ENCODE data around the gene TMEM131L. TPM values are rescaled to one million over a fixed set of nuclear protein-coding genes. Genes with fewer than 3 reads are reported as not detected.

Gene TMEM131L
- total and polyA plus RNA-seq, 4 donors, result 4.9 to 41.3 (median 12.9) TPM

DNA sequence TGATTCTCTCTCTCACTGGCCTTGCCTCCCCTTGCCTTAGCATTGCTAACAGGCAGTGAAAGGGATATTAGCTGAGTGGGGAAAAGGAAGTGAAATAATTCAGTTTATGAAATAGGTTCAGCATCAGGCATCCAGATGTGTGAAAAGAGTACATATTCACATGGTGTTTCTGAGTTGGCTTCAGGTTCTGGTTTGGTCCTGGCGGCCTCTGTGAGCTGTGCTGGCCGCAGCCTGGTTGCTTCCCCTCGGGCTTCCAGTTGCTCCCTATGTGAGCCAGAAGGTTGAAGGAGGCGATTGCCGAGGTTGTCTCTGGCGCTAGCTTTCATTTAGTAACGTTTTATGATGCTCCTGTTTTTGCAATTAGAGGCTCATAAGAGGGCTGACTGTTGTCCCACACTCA, 118.9 kb downstream of the TMEM131L start:
- peaks cover 2 to 69% (median 37%) of the 10 kb centered on the region in 4 donors for H3K36me3 ChIP-seq (ENCODE audit: control insufficient read depth in 4 of 4, insufficient read depth in 3 of 4, low read depth in 1 of 4, low read length in 3 of 4)
- WGBS, result 92% methylated on average over 7 of the region's 7 CpGs
- DNase-seq (ENCODE audit: low spot score), result no peak

More for the DNA sequence above, 118.9 kb downstream of the TMEM131L start:
- H3K27me3 ChIP-seq (ENCODE audit: control insufficient read depth in 4 of 4, insufficient read depth in 4 of 4, low read length in 3 of 4), result no peaks in the 10 kb centered on the region
- no peak overlapping the region for H3K4me3 ChIP-seq (ENCODE audit: low read depth in 1 of 3, low read length in 3 of 3)
- no peak overlapping the region for H3K27ac ChIP-seq (ENCODE audit: low read depth in 1 of 2, low read length in 2 of 2)
- no peak for TF ChIP-seq HNF4A (conservative IDR thresholded peaks at IDR 0.05)
- TF ChIP-seq, protein P1, sequence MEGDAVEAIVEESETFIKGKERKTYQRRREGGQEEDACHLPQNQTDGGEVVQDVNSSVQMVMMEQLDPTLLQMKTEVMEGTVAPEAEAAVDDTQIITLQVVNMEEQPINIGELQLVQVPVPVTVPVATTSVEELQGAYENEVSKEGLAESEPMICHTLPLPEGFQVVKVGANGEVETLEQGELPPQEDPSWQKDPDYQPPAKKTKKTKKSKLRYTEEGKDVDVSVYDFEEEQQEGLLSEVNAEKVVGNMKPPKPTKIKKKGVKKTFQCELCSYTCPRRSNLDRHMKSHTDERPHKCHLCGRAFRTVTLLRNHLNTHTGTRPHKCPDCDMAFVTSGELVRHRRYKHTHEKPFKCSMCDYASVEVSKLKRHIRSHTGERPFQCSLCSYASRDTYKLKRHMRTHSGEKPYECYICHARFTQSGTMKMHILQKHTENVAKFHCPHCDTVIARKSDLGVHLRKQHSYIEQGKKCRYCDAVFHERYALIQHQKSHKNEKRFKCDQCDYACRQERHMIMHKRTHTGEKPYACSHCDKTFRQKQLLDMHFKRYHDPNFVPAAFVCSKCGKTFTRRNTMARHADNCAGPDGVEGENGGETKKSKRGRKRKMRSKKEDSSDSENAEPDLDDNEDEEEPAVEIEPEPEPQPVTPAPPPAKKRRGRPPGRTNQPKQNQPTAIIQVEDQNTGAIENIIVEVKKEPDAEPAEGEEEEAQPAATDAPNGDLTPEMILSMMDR (IDR thresholded peaks at IDR 0.05; ENCODE audit: low read depth, low read length, missing input control), result no peak
- no peak for TF ChIP-seq REST (IDR thresholded peaks at IDR 0.05)
- no peak for TF ChIP-seq FOXA1 (IDR thresholded peaks at IDR 0.05)
- TF ChIP-seq TAF1 (conservative IDR thresholded peaks at IDR 0.05), result no peak
- TF ChIP-seq EGR1 (IDR thresholded peaks at IDR 0.05; ENCODE audit: low read depth in 2 of 2), result no peak
- no peak for TF ChIP-seq RAD21 (IDR thresholded peaks at IDR 0.05)
- TF ChIP-seq JUND (IDR thresholded peaks at IDR 0.05), result no peak
- TF ChIP-seq, protein P2, sequence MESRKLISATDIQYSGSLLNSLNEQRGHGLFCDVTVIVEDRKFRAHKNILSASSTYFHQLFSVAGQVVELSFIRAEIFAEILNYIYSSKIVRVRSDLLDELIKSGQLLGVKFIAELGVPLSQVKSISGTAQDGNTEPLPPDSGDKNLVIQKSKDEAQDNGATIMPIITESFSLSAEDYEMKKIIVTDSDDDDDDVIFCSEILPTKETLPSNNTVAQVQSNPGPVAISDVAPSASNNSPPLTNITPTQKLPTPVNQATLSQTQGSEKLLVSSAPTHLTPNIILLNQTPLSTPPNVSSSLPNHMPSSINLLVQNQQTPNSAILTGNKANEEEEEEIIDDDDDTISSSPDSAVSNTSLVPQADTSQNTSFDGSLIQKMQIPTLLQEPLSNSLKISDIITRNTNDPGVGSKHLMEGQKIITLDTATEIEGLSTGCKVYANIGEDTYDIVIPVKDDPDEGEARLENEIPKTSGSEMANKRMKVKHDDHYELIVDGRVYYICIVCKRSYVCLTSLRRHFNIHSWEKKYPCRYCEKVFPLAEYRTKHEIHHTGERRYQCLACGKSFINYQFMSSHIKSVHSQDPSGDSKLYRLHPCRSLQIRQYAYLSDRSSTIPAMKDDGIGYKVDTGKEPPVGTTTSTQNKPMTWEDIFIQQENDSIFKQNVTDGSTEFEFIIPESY (IDR thresholded peaks at IDR 0.05), result no peak
- TF ChIP-seq HNF4G (IDR thresholded peaks at IDR 0.05), result no peak
- TF ChIP-seq NR2F2 (IDR thresholded peaks at IDR 0.05), result no peak
- TF ChIP-seq, protein P3, sequence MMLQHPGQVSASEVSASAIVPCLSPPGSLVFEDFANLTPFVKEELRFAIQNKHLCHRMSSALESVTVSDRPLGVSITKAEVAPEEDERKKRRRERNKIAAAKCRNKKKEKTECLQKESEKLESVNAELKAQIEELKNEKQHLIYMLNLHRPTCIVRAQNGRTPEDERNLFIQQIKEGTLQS (IDR thresholded peaks at IDR 0.05), result no peak
- TF ChIP-seq RXRA (IDR thresholded peaks at IDR 0.05), result no peak
- no peak for TF ChIP-seq GABPA (IDR thresholded peaks at IDR 0.05 in 1 of 2, conservative IDR thresholded peaks at IDR 0.05 in 1 of 2)
- TF ChIP-seq, protein P4, sequence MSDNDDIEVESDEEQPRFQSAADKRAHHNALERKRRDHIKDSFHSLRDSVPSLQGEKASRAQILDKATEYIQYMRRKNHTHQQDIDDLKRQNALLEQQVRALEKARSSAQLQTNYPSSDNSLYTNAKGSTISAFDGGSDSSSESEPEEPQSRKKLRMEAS (IDR thresholded peaks at IDR 0.05), result no peak
- TF ChIP-seq SP1 (IDR thresholded peaks at IDR 0.05), result no peak
- no peak for TF ChIP-seq YY1 (IDR thresholded peaks at IDR 0.05)
- no peak for TF ChIP-seq FOXA2 (IDR thresholded peaks at IDR 0.05)
- no peaks in the 10 kb centered on the region for H3K4me1 ChIP-seq (ENCODE audit: control insufficient read depth in 4 of 4, insufficient read depth in 4 of 4, low read length in 3 of 4)
- H3K9ac ChIP-seq (ENCODE audit: low read depth in 1 of 2, low read length in 2 of 2), result no peak overlapping the region
- no peaks in the 10 kb centered on the region for H3K9me3 ChIP-seq (ENCODE audit: control insufficient read depth in 4 of 4, low read length in 3 of 4)
